Peyer's patch (tissue), 4 donors: Measurements from ENCODE around the gene STK40. TPM values are rescaled to one million over a fixed set of nuclear protein-coding genes. Genes with fewer than 3 reads are reported as not detected.

Experiments
- DNase-seq, 3 donors: peaks; one replicate each; pipeline ENCODE4 v3.0.0-alpha.2; 2017 to 2019
- H3K27ac ChIP-seq, 4 donors: fragments of 200-600 bp; sonication (generic); one replicate each; pipeline ENCODE4 v1.5.1; 2016 to 2019
- H3K27me3 ChIP-seq, 2 donors: fragments of 200-600 bp; sonication (generic); one replicate each; pipeline ENCODE4 v1.5.1; 2019
- H3K36me3 ChIP-seq, 3 donors: fragments of 200-600 bp; sonication (generic); one replicate each; pipeline ENCODE4 v1.5.1; 2016 to 2019
- H3K4me1 ChIP-seq, 4 donors: fragments of 200-600 bp; sonication (generic); one replicate each; pipeline ENCODE4 v1.5.1; 2016 to 2019
- H3K4me3 ChIP-seq, 4 donors: fragments of 200-600 bp; sonication (generic); 1 replicate in 3 of 4; 2 replicates in 1 of 4; pipeline ENCODE4 v1.5.1; 2016 to 2019; ENCODE audit warnings: mild to moderate bottlenecking in 1 of 4
- H3K9me3 ChIP-seq, 4 donors: fragments of 200-600 bp; sonication (generic); one replicate each; pipeline ENCODE4 v1.5.1; 2016 to 2019; ENCODE audit warnings: mild to moderate bottlenecking in 1 of 4
- POLR2A ChIP-seq, 2 donors: fragments of 450-650 bp; IDR thresholded peaks; one replicate each; pipeline ENCODE4 v1.5.1; 2017; ENCODE audit warnings: antibody characterized with exemption in 2 of 2, mild to moderate bottlenecking in 2 of 2, moderate library complexity in 2 of 2
- total RNA-seq, 4 donors: library from RNA; depleted of rRNA; stranded (reverse); fragments of >200 nt; gene quantifications; one replicate each; pipeline ENCODE4 v1.1.0, GENCODE V29; 2016
- TF ChIP-seq, protein P1 (sequence below), 6 experiments: fragments of 450-650 bp in 4 of 6; fragments of 200-600 bp in 2 of 6; sonication (generic) in 1 of 6; IDR thresholded peaks; one replicate each; pipeline ENCODE4 v1.5.1; 2017 to 2019; ENCODE audit warnings: antibody characterized with exemption in 6 of 6, mild to moderate bottlenecking in 3 of 6, moderate library complexity in 1 of 6

Gene STK40
- total RNA-seq, 4 donors from 2014 or later, result 14.0 to 30.2 (median 21.5) TPM

DNA sequence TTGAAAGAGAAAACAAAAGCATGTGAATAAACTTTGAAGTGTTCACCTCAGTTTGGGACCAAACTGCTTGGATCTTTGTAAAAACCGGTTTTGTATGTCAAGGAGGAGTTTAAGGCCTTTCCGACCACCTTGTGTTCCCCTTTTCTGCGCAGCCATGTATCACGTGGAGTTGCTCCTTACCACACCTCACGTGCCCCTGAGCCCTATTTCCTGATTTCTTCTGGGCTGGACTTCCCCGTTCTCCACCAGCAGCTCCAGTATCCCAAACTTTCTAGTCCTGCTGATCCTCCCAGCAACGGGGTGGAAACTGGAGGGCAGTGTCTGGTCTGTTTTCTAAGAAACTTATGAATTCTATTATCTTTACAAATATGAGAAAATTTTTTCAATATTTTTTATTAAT is 81.2 kb downstream of the STK40 start:
- H3K4me3 ChIP-seq, result no peak overlapping the region
- H3K4me1 ChIP-seq, result peaks cover 5 to 28% (median 7%) of the 10 kb centered on the region in 4 donors
- TF ChIP-seq, protein P1, sequence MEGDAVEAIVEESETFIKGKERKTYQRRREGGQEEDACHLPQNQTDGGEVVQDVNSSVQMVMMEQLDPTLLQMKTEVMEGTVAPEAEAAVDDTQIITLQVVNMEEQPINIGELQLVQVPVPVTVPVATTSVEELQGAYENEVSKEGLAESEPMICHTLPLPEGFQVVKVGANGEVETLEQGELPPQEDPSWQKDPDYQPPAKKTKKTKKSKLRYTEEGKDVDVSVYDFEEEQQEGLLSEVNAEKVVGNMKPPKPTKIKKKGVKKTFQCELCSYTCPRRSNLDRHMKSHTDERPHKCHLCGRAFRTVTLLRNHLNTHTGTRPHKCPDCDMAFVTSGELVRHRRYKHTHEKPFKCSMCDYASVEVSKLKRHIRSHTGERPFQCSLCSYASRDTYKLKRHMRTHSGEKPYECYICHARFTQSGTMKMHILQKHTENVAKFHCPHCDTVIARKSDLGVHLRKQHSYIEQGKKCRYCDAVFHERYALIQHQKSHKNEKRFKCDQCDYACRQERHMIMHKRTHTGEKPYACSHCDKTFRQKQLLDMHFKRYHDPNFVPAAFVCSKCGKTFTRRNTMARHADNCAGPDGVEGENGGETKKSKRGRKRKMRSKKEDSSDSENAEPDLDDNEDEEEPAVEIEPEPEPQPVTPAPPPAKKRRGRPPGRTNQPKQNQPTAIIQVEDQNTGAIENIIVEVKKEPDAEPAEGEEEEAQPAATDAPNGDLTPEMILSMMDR (IDR thresholded peaks at IDR 0.05), result no peak
- TF ChIP-seq POLR2A (IDR thresholded peaks at IDR 0.05), result no peak
- no peaks in the 10 kb centered on the region for H3K27me3 ChIP-seq
- H3K9me3 ChIP-seq, result no peaks in the 10 kb centered on the region
- peak overlapping the region in 2 of 4 donors; percentile 87 to 95 for H3K27ac ChIP-seq
- peaks cover 0 to 38% (median 0%) of the 10 kb centered on the region in 3 donors for H3K36me3 ChIP-seq
- DNase-seq, result peak in 2 of 3 donors; percentile 32 to 54

DNA sequence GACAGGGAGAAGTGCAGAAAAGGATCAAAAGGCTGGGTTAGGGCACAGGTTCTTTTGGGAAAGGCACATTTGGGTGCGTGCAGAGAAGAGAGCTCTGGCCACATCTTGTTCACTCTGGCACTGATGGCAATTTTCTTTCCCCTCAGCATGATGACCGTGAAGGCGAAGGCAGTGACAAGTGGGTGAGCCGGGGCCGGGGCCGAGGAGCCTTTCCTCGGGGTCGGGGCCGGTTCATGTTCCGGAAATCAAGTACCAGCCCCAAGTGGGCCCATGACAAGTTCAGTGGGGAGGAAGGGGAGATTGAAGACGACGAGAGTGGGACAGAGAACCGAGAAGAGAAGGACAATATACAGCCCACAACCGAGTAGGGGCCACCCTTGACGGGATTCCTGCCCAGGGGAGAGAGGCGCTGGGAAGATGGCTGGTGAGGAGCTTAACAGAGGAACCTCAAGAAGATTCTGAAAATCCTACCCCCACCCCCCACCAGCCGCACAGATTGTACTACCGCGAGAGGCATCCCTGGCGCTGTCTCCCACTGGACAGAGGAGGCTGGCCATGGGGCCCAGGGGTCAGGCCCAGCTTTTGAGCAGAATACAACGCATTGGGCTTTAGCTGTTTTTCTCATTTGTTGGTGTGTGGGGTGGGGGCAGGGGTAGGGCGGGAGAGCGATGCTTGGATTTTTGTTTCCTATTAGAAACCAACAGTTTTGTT is 81.9 kb downstream of the STK40 start:
- Histone ChIP-seq H3K4me3 (no peak overlapping the region), H3K36me3 (peaks cover 0 to 44% (median 0%) of the 10 kb centered on the region in 3 donors), H3K4me1 (peaks cover 5 to 28% (median 7%) of the 10 kb centered on the region in 4 donors), H3K9me3 (no peaks in the 10 kb centered on the region), H3K27ac (no peak overlapping the region), H3K27me3 (no peaks in the 10 kb centered on the region)
- peak in 1 of 3 donors; percentile 44 for DNase-seq
- no peak for TF ChIP-seq POLR2A (IDR thresholded peaks at IDR 0.05)
- TF ChIP-seq, protein P1 (IDR thresholded peaks at IDR 0.05), result no peak

DNA sequence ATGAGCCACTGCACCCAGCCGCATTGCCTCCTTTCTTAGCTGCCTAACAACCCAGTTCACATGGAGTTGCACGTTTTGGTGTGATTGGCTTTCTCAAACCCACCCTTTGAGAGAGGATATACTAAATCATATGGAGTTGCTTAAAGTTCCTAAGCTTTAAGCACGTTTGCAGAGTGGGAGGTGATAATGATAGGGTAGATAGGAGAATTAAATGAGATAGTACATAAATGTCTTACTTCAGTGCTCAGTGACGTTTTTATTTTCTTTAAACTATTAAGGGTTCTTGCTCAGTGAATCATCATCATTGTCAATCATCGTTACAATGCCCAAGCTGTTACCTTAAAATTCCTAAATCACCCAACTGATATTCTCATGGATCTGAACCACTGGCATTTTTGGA is 82.5 kb downstream of the STK40 start:
- no peaks in the 10 kb centered on the region for H3K27me3 ChIP-seq
- H3K4me1 ChIP-seq, result peaks cover 5 to 28% (median 7%) of the 10 kb centered on the region in 4 donors
- no peaks in the 10 kb centered on the region for H3K9me3 ChIP-seq
- TF ChIP-seq, protein P1 (IDR thresholded peaks at IDR 0.05), result no peak
- no peak for TF ChIP-seq POLR2A (IDR thresholded peaks at IDR 0.05)
- no peak overlapping the region for H3K27ac ChIP-seq
- H3K36me3 ChIP-seq, result peaks cover 0 to 50% (median 0%) of the 10 kb centered on the region in 3 donors
- no peak overlapping the region for H3K4me3 ChIP-seq
- no peak for DNase-seq

DNA sequence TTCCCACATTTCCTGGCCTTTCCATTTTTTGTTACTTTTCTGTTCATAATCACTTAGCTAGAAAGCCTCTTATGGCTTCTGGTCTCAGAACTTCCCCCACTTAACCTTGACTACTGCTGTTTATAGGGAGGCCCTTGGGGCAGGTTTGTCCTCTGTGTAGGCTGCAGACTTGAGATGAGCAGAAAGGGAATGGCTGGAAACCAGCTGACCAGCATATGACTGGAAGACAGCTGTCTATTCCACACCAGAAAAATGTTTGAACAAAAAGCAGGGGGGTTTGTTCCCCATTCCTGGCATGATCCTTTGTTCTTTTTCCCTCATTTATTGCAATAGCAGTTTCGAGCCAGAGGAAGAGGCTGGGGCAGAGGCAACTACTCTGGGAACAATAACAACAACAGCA is 84.5 kb downstream of the STK40 start:
- H3K27me3 ChIP-seq, result no peaks in the 10 kb centered on the region
- peak overlapping the region in 3 of 4 donors; percentile 32 to 86 (median 62) for H3K27ac ChIP-seq
- no peaks in the 10 kb centered on the region for H3K9me3 ChIP-seq
- no peak overlapping the region for H3K4me3 ChIP-seq
- no peak for DNase-seq
- H3K36me3 ChIP-seq, result peaks cover 0 to 70% (median 0%) of the 10 kb centered on the region in 3 donors
- H3K4me1 ChIP-seq, result peaks cover 3 to 21% (median 5%) of the 10 kb centered on the region in 4 donors
- TF ChIP-seq, protein P1 (IDR thresholded peaks at IDR 0.05), result no peak
- TF ChIP-seq POLR2A (IDR thresholded peaks at IDR 0.05), result no peak

- DNase-seq, result peak in 1 of 3 donors; percentile 40
- TF ChIP-seq, protein P1 (IDR thresholded peaks at IDR 0.05), result no peak
- TF ChIP-seq POLR2A (IDR thresholded peaks at IDR 0.05), result no peak
- peaks cover 0 to 72% (median 0%) of the 10 kb centered on the region in 3 donors for H3K36me3 ChIP-seq
Observed at GRCh38 chr1:36300526-36300925, 85.2 kb downstream of the STK40 start.

More at GRCh38 chr1:36300526-36300925, 85.2 kb downstream of the STK40 start:
- Histone ChIP-seq H3K4me3 (no peak overlapping the region), H3K27me3 (no peaks in the 10 kb centered on the region), H3K9me3 (no peaks in the 10 kb centered on the region), H3K27ac (peak overlapping the region in 3 of 4 donors; percentile 32 to 86 (median 62)), H3K4me1 (peaks cover 0 to 14% (median under 1%) of the 10 kb centered on the region in 4 donors)
